GM12878 (cell line): ENCODE results near the gene PDE1C. TPM values are rescaled to one million over a fixed set of nuclear protein-coding genes. Genes with fewer than 3 reads are reported as not detected.

Experiments
- ATAC-seq: fragments of 200-7000 bp; cut with Tn5 transposase; 3 replicates; pipeline ENCODE4 v1.9.1; 2020; ENCODE audit warnings: mild to moderate bottlenecking, moderate library complexity
- BruUV-seq: library from RNA; stranded (reverse); fragments of 400-500 nt; replicated peaks from 2 replicates; lab custom pipeline; 2021; lab: Mats Ljungman, UMichigan
- CTCF ChIA-PET: fragments of 300-600 bp; sonication (Branson Sonifier 250); formaldehyde crosslinking; extraction: SDS; loops from one replicate; lab custom pipeline; 2021; ENCODE audit warnings: inconsistent platforms; lab: Yijun Ruan, JAX
- POLR2A ChIA-PET: fragments of 350-600 bp; formaldehyde crosslinking; extraction: SDS; loops from one replicate; lab custom pipeline; 2021; ENCODE audit warnings: inconsistent platforms; lab: Charles Lee
- RAD21 ChIA-PET: fragments of 300-600 bp; sonication (Branson Sonifier 250); formaldehyde crosslinking; loops from one replicate; lab custom pipeline; 2023; ENCODE audit warnings: antibody characterized with exemption; ENCODE audit not compliant: unreplicated experiment; lab: Charles Lee
- SMC1A ChIA-PET: fragments of 300-600 bp; sonication (Branson Sonifier 250); formaldehyde crosslinking; loops from one replicate; lab custom pipeline; 2023; ENCODE audit not compliant: unreplicated experiment, uncharacterized antibody; lab: Charles Lee
- DNase-seq: peaks from one replicate; pipeline ENCODE4 v3.0.0-alpha.2; 2011; ENCODE audit warnings: low read depth, low spot score
- FAIRE-seq: peaks from 3 replicates; lab custom pipeline; 2011; peaks lifted over from hg19 to GRCh38; lab: Jason Lieb, UNC
- H2AFZ ChIP-seq: 2 replicates; pipeline ENCODE4 v1.6.0; 2011; ENCODE audit warnings: low read depth, low read length, control low read depth; ENCODE audit not compliant: control insufficient read depth
- H3K27ac ChIP-seq: 2 replicates; pipeline ENCODE4 v1.5.1; 2011; ENCODE audit warnings: control low read depth; ENCODE audit not compliant: control insufficient read depth, insufficient read depth
- H3K27me3 ChIP-seq, 2 experiments: replicated peaks in 1 of 2; 2 replicates each; pipeline versions ENCODE4 v1.6.0 to v1.6.1; 2011; ENCODE audit warnings: low read length in 1 of 2; ENCODE audit not compliant: control insufficient read depth in 2 of 2, insufficient read depth in 2 of 2
- H3K36me3 ChIP-seq, 2 experiments: 2 replicates each; pipeline ENCODE4 v1.5.1; 2011; ENCODE audit warnings: low read length in 1 of 2; ENCODE audit not compliant: control insufficient read depth in 2 of 2, insufficient read depth in 2 of 2
- H3K4me1 ChIP-seq: 2 replicates; pipeline ENCODE4 v1.6.1; 2011; ENCODE audit warnings: mild to moderate bottlenecking, low read length, moderate library complexity, mixed read lengths; ENCODE audit not compliant: control insufficient read depth, insufficient read depth
- H3K4me2 ChIP-seq: 2 replicates; pipeline ENCODE4 v1.6.0; 2011; ENCODE audit warnings: control low read depth; ENCODE audit not compliant: control insufficient read depth, insufficient read depth
- H3K4me3 ChIP-seq: fragments of 200-600 bp; sonication (generic); 2 replicates; pipeline ENCODE4 v1.5.1; 2016
- H3K79me2 ChIP-seq: 2 replicates; pipeline ENCODE4 v1.6.0; 2011; ENCODE audit warnings: low read length; ENCODE audit not compliant: control insufficient read depth, insufficient read depth
- H3K9ac ChIP-seq: 2 replicates; pipeline ENCODE4 v1.8.0; 2011; ENCODE audit warnings: low read length, control low read depth, mixed read lengths; ENCODE audit not compliant: control insufficient read depth, insufficient read depth
- H3K9me3 ChIP-seq: replicated peaks from 3 replicates; pipeline ENCODE4 v1.5.1; 2011; ENCODE audit warnings: mild to moderate bottlenecking, low read length; ENCODE audit not compliant: control insufficient read depth, insufficient read depth
- H4K20me1 ChIP-seq: 2 replicates; pipeline ENCODE4 v1.6.0; 2011; ENCODE audit not compliant: control insufficient read depth, insufficient read depth
- CBX5 ChIP-seq: sonication (generic); IDR thresholded peaks from 2 replicates; pipeline ENCODE4 v1.6.1; 2016; ENCODE audit warnings: low read depth, moderate library complexity, mild to moderate bottlenecking, inconsistent platforms
- CREB1 ChIP-seq: IDR thresholded peaks from 2 replicates; pipeline ENCODE4 v1.6.1; 2012; ENCODE audit warnings: low read depth, mild to moderate bottlenecking, inconsistent platforms
- CREM ChIP-seq: IDR thresholded peaks from 2 replicates; pipeline ENCODE4 v1.6.1; 2014; ENCODE audit warnings: antibody characterized with exemption, low read depth
- FOXK2 ChIP-seq: fragments of 450-650 bp; IDR thresholded peaks from 2 replicates; pipeline ENCODE4 v1.6.1; 2017; ENCODE audit warnings: mild to moderate bottlenecking, moderate library complexity
- HDAC6 ChIP-seq: fragments of 200-600 bp; sonication (generic); IDR thresholded peaks from one replicate; pipeline ENCODE4 v1.8.0; 2017; ENCODE audit warnings: antibody characterized with exemption; ENCODE audit not compliant: unreplicated experiment
- POLR2A ChIP-seq: IDR thresholded peaks from 2 replicates; pipeline ENCODE4 v1.6.1; 2011; ENCODE audit warnings: low read depth, mild to moderate bottlenecking, low read length
- RBBP5 ChIP-seq: fragments of 200-600 bp; sonication (generic); conservative IDR thresholded peaks from 2 replicates; pipeline ENCODE4 v1.6.1; 2016
- RCOR1 ChIP-seq: conservative IDR thresholded peaks from 2 replicates; pipeline ENCODE4 v1.6.1; 2012; ENCODE audit warnings: low read depth, low read length, improper control_type of control experiment
- RELA ChIP-seq: fragments of 450-650 bp; IDR thresholded peaks from 2 replicates; pipeline ENCODE4 v1.8.0; 2014; ENCODE audit warnings: borderline replicate concordance; ENCODE audit not compliant: partially characterized antibody
- TCF3 ChIP-seq: IDR thresholded peaks from 2 replicates; pipeline ENCODE4 v1.6.1; 2012; ENCODE audit warnings: low read depth, mild to moderate bottlenecking, low read length, borderline replicate concordance; ENCODE audit not compliant: insufficient read depth
- WRNIP1 ChIP-seq: IDR thresholded peaks from 2 replicates; pipeline ENCODE4 v1.6.1; 2011; ENCODE audit warnings: low read depth, low read length, improper control_type of control experiment, borderline replicate concordance
- WGBS: methylation state at CpG from one replicate; pipeline ENCODE4 v1.1.6; 2016; ENCODE audit warnings: low lambda C conversion rate; ENCODE audit not compliant: insufficient replicate concordance, insufficient coverage; ENCODE audit errors: missing lambda C conversion rate; 5-methylcytosine and 5-hydroxymethylcytosine counted together
- in situ Hi-C: fragments of 300-500 bp; cut with MboI; formaldehyde crosslinking; loops from 9 replicates; pipeline ENCODE4 v1.14.3; 2018; ENCODE audit warnings: mixed read lengths
- intact Hi-C: fragments of 100-400 bp; cut with micrococcal nuclease; formaldehyde crosslinking; loops from one replicate; pipeline ENCODE4 v1.14.2; 2022; ENCODE audit not compliant: unreplicated experiment
- polyA plus RNA-seq, 11 experiments: library from polyadenylated mRNA; depleted of rRNA in 4 of 11; unstranded in 6 of 11; stranded (reverse) in 5 of 11; fragments of >200 nt; fragmentation: Nextera tagmentation in 4 of 11; fragmentation: Illumina TruSeq in 1 of 11; extraction: Ambion mirVana in 4 of 11; extraction: Trizol in 1 of 11; gene quantifications; 1 replicate in 1 of 11; 2 replicates in 10 of 11; pipeline versions ENCODE4 v1.2.1 to v1.2.3, GENCODE V29; 2011 to 2016; ENCODE audit warnings: inconsistent platforms in 2 of 11, missing spikeins in 2 of 11, low read depth in 1 of 11
- total RNA-seq, 4 experiments: library from RNA; depleted of rRNA in 3 of 4; stranded (reverse); fragments of >200 nt in 3 of 4; fragmentation: Illumina TruSeq in 1 of 4; extraction: Trizol in 1 of 4; gene quantifications; 2 replicates each; pipeline versions ENCODE4 v1.2.1 to v1.2.3, GENCODE V29; 2013 to 2021
- TF ChIP-seq, protein P1 (sequence below): fragments of 450-650 bp; IDR thresholded peaks from 2 replicates; pipeline ENCODE4 v1.6.1; 2014; ENCODE audit warnings: mild to moderate bottlenecking
- TF ChIP-seq, protein P2 (sequence below): IDR thresholded peaks from 2 replicates; pipeline ENCODE4 v1.6.1; 2012; ENCODE audit warnings: low read depth, low read length, improper control_type of control experiment
- TF ChIP-seq, protein P3 (sequence below): IDR thresholded peaks from 2 replicates; pipeline ENCODE4 v1.6.1; 2012; ENCODE audit warnings: low read depth, low read length, improper control_type of control experiment
- TF ChIP-seq, protein P4 (sequence below): fragments of 450-650 bp; formaldehyde crosslinking; IDR thresholded peaks from 2 replicates; pipeline ENCODE4 v1.4.0; 2020; ENCODE audit warnings: mild to moderate bottlenecking, moderate library complexity

Gene PDE1C
- total and polyA plus RNA-seq, 10 of the 15 experiments (the other 5 are each of a cell fraction or from before 2014, with no cell fraction given), result 0.29 to 2.3 (median 0.70) TPM

DNA sequence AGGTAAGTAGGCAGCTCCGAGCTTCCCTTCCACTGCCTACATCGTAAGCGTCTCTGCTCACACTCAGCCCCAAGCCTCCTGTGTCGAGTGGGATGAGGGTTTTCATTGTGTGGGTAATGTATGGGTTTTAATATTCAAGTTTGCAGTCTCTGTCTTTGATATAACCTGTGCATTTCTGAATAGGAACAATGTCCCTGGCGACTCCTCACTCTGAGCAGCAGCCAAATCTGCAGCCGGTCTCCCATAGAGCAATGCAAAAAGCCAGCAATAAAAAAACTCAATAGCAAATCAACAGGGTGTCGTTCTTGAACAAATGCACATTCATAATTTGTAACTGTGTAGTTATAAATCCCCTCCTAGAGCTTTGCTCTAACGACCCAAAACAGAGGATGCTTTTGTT lies 349.8 kb downstream of the PDE1C start:
- in situ Hi-C loops, result no loop called here

More for the DNA sequence above, 349.8 kb downstream of the PDE1C start:
- Histone ChIP-seq H4K20me1 (no peaks in the 10 kb centered on the region), H3K9ac (no peak overlapping the region), H3K27ac (no peak overlapping the region), H3K79me2 (no peaks in the 10 kb centered on the region), H3K4me3 (no peak overlapping the region), H3K27me3 (no peaks in the 10 kb centered on the region), H3K36me3 (no peaks in the 10 kb centered on the region), H3K4me1 (no peaks in the 10 kb centered on the region)
- ChIA-PET SMC1A (no interaction called here), RAD21 (no interaction called here), CTCF (no interaction called here), POLR2A (no interaction called here)
- intact Hi-C loops, result no loop called here
- DNase-seq (no peak), ATAC-seq (no peak)
- WGBS, result 37% methylated on average over 8 of the region's 8 CpGs
- TF ChIP-seq, protein P1, sequence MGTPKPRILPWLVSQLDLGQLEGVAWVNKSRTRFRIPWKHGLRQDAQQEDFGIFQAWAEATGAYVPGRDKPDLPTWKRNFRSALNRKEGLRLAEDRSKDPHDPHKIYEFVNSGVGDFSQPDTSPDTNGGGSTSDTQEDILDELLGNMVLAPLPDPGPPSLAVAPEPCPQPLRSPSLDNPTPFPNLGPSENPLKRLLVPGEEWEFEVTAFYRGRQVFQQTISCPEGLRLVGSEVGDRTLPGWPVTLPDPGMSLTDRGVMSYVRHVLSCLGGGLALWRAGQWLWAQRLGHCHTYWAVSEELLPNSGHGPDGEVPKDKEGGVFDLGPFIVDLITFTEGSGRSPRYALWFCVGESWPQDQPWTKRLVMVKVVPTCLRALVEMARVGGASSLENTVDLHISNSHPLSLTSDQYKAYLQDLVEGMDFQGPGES, result no peak
- TF ChIP-seq, protein P2, sequence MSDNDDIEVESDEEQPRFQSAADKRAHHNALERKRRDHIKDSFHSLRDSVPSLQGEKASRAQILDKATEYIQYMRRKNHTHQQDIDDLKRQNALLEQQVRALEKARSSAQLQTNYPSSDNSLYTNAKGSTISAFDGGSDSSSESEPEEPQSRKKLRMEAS, result no peak
- no peak for TF ChIP-seq POLR2A
- no peak for TF ChIP-seq WRNIP1
- no peak for TF ChIP-seq TCF3
- TF ChIP-seq, protein P3, sequence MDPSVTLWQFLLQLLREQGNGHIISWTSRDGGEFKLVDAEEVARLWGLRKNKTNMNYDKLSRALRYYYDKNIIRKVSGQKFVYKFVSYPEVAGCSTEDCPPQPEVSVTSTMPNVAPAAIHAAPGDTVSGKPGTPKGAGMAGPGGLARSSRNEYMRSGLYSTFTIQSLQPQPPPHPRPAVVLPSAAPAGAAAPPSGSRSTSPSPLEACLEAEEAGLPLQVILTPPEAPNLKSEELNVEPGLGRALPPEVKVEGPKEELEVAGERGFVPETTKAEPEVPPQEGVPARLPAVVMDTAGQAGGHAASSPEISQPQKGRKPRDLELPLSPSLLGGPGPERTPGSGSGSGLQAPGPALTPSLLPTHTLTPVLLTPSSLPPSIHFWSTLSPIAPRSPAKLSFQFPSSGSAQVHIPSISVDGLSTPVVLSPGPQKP, result no peak
- TF ChIP-seq FOXK2, result no peak
- TF ChIP-seq, protein P4, sequence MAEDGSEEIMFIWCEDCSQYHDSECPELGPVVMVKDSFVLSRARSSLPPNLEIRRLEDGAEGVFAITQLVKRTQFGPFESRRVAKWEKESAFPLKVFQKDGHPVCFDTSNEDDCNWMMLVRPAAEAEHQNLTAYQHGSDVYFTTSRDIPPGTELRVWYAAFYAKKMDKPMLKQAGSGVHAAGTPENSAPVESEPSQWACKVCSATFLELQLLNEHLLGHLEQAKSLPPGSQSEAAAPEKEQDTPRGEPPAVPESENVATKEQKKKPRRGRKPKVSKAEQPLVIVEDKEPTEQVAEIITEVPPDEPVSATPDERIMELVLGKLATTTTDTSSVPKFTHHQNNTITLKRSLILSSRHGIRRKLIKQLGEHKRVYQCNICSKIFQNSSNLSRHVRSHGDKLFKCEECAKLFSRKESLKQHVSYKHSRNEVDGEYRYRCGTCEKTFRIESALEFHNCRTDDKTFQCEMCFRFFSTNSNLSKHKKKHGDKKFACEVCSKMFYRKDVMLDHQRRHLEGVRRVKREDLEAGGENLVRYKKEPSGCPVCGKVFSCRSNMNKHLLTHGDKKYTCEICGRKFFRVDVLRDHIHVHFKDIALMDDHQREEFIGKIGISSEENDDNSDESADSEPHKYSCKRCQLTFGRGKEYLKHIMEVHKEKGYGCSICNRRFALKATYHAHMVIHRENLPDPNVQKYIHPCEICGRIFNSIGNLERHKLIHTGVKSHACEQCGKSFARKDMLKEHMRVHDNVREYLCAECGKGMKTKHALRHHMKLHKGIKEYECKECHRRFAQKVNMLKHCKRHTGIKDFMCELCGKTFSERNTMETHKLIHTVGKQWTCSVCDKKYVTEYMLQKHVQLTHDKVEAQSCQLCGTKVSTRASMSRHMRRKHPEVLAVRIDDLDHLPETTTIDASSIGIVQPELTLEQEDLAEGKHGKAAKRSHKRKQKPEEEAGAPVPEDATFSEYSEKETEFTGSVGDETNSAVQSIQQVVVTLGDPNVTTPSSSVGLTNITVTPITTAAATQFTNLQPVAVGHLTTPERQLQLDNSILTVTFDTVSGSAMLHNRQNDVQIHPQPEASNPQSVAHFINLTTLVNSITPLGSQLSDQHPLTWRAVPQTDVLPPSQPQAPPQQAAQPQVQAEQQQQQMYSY (CRISPR knock-in tag), result no peak
- no peak for TF ChIP-seq CBX5
- no peak for TF ChIP-seq RCOR1
- TF ChIP-seq RBBP5, result no peak
- TF ChIP-seq CREB1, result no peak
- TF ChIP-seq RELA, result no peak
- TF ChIP-seq HDAC6, result no peak
- TF ChIP-seq CREM, result no peak
- TF ChIP-seq, all 136 proteins: peak for 0
- no peak overlapping the region for H3K4me2 ChIP-seq
- H2AFZ ChIP-seq, result no peak overlapping the region
- H3K9me3 ChIP-seq, result no peaks in the 10 kb centered on the region
- FAIRE-seq, result no peak
- no TSS peak for BruUV-seq
